ENCODE results near the gene KIF1B.

DNA sequence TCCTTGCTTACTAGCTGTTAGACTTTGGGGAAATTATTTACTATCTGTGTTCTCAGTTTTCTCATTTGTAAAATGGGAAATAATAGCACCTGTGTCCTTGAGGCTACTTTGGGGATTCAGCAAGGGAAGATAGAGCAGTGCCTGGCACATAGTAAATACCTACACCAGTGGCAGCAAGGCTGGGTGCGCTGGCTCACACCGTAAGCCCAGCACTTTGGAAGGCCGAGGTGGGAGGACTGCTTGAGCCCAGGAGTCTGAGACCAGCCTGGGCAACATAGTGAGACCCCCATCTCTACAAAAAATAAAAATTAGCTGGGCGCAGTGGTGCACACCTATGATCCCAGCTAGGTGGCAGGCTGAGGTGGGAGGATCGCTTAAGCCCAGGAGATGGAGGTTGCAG lies 211.3 kb downstream of the KIF1B start:
- TF ChIP-seq, protein P1, sequence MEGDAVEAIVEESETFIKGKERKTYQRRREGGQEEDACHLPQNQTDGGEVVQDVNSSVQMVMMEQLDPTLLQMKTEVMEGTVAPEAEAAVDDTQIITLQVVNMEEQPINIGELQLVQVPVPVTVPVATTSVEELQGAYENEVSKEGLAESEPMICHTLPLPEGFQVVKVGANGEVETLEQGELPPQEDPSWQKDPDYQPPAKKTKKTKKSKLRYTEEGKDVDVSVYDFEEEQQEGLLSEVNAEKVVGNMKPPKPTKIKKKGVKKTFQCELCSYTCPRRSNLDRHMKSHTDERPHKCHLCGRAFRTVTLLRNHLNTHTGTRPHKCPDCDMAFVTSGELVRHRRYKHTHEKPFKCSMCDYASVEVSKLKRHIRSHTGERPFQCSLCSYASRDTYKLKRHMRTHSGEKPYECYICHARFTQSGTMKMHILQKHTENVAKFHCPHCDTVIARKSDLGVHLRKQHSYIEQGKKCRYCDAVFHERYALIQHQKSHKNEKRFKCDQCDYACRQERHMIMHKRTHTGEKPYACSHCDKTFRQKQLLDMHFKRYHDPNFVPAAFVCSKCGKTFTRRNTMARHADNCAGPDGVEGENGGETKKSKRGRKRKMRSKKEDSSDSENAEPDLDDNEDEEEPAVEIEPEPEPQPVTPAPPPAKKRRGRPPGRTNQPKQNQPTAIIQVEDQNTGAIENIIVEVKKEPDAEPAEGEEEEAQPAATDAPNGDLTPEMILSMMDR (IDR thresholded peaks at IDR 0.05): no peak
- no peak for TF ChIP-seq POLR2A (IDR thresholded peaks at IDR 0.05)
